GM18951 (cell line): ENCODE results near the gene TDG.

Experiments used
- POLR2A ChIP-seq: IDR thresholded peaks from 4 replicates; pipeline ENCODE4 v1.6.1; 2011; ENCODE audit warnings: mild to moderate bottlenecking; ENCODE audit not compliant: insufficient read length, insufficient read depth; ENCODE audit errors: extremely low read depth
- in situ Hi-C: fragments of 300-500 bp; cut with MboI; formaldehyde crosslinking; loops from one replicate; pipeline ENCODE4 v1.12.0; 2022; ENCODE audit warnings: low sequenced_read_pairs, mixed read lengths, inconsistent platforms; ENCODE audit not compliant: unreplicated experiment

The TDG gene

DNA sequence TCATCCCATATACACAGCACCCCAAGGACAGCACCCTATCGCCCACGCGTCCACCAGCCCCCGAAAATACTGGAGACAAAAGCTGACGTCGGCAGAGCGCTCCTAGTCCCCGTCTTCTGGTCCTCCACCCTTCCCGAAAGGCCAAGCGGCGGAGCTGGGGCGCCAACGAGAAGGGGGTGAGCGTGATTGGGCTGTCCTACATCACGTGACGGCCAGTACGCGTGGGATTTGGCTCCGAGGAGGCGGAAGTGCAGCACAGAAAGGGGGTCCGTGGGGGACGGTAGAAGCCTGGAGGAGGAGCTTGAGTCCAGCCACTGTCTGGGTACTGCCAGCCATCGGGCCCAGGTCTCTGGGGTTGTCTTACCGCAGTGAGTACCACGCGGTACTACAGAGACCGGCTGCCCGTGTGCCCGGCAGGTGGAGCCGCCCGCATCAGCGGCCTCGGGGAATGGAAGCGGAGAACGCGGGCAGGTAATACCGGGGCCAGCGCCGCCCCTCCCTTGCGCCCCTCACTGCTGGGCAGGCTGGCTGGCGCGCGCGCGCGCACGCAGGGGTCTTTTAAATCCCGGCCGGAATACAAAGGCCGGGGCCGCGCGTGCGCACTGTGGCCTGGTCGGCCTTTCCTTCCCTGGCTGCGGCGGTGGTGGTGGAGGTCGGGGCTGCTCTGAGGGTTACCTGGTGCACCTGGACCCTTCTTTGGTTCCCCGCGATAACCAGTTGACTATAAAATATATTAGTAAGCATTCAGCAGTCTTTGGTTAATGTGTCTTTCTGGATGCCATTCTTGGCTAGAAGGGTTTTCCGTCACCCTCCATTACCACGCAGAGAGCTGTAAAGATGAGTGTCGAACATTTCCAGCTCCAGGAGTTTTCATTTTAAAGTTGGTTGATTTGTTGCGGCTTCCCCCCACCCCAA, at the start of gene TDG:
Gene TDG (plus strand): TSS at position 283 of the 915 bp plus-strand sequence. CDS start 166 bp downstream, at position 449.
- TF ChIP-seq POLR2A, result peak; percentile 95
- in situ Hi-C loops, result no loop called here

DNA sequence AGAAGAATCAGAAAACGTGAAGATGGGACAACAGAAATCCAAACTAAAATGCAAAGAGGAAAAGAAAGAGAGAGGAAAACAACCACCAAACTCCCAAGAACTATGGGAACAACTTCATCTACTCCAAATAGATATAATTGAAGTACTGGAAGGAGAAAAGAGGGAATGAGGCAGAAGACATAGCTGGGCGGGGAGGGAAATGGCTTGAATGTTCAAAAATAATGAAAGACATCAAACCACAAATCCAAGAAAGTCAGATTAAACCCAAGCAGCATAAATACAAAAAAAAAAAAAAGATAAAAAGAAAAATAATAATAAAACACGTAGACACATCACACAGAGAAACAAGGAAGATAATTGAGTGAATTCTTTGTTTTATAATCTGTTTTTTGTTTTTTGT, 47.8 kb upstream of the TDG start:
- in situ Hi-C loops, result no loop called here
- TF ChIP-seq POLR2A, result no peak

DNA sequence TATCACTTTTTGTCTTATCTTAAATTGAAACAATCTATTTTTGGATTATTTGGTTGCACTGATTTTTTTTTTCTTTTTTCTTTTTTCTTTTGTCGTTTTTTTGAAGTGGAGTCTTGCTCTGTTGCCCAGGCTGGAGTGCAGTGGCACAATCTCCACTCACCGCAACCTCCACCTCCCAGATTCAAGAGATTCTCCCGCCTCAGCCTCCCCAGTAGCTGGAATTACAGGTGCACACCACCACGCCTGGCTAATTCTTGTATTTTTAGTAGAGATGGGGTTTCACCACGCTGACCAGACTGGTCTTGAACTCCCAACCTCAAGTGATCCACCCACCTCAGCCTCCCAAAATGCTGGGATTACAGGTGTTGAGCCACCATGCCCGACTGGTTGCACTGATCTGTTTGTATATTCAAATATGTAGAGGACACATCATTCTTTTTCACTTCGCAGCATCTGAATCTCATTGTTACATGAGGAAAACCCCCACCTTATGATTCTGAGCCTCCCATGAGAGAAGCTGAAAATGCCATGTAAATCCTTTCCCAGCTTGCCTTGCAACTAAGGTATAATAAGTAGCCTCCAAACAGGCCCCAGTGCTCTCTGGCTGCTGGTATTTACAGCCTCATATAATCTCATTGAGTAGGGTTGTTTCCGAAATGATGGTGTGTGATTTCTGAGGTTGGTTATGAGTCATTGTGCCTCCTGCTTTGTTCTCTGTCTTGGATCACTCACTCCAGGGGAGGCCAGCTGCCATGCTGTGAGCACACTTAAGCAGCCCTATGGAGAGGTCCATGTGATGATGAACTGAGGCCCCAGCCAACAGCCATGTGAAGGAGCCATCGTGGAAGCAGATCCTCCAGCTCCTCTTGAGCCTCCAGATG, 40.7 kb upstream of the TDG start:
- TF ChIP-seq POLR2A, result peak; percentile 63
- in situ Hi-C loops, result no loop called here

DNA sequence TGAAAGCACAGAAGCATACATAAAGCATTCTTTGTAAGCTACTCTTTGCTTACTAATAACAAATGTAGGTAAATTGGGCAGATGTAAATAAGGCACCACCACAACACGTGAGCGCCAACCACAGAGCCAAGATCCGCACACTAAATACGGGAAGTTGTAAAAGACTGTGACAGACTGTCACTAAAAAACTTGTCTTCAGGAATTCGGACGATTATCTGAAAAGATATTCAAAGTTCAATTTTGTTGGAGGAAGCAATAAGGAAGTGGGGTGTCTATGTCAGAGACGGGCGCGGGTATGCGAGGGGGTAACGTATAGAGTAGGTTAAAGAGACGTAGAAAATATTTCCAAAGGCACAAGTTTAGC, 37.0 kb upstream of the TDG start:
- no peak for TF ChIP-seq POLR2A
- in situ Hi-C loops, result no loop called here

DNA sequence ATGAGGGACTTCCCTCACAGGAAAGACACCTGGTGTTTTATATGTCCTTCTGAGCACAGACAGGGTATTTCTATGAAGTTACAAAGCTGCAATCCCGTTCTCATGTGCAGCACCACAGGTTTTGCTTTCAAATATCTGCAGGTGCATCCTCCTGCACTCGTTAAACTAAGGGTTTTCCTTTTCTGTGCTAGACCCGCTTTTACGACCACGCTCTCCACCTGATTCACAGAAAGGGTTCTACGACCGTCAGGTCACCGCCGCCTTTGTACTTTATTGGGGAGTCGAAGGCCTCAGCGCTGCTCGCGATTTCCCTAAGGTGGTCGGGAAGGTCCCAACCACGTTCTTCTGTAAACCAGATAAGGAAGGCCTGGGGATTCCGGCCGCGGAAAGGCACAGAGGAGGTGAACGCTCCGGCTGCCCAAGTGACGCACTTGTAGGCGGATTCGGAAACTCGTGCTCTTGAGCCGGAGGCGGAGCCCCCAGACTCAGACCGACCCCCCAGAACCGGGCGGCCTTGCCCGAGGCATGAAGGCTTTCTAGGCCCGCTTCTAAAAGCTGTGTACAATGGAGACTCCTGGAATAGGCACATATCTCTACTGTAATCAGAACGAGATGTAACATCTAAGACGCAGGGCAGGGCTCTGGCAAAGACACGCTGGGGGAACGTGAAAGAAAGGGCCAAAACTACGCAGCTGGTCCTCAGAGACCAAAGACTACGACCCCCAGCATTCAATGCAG, 36.5 kb upstream of the TDG start:
- peak; percentile 52 for TF ChIP-seq POLR2A

DNA sequence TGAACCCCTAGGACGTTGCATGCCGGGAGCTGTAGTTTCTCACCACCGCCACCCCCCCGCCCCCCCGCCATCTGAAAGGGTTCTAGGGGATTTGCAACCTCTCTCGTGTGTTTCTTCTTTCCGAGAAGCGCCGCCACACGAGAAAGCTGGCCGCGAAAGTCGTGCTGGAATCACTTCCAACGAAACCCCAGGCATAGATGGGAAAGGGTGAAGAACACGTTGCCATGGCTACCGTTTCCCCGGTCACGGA, 36.0 kb upstream of the TDG start:
- in situ Hi-C loops, result no loop called here
- TF ChIP-seq POLR2A, result no peak

More for the DNA sequence above, 36.5 kb upstream of the TDG start:
- in situ Hi-C loops, result no loop called here

DNA sequence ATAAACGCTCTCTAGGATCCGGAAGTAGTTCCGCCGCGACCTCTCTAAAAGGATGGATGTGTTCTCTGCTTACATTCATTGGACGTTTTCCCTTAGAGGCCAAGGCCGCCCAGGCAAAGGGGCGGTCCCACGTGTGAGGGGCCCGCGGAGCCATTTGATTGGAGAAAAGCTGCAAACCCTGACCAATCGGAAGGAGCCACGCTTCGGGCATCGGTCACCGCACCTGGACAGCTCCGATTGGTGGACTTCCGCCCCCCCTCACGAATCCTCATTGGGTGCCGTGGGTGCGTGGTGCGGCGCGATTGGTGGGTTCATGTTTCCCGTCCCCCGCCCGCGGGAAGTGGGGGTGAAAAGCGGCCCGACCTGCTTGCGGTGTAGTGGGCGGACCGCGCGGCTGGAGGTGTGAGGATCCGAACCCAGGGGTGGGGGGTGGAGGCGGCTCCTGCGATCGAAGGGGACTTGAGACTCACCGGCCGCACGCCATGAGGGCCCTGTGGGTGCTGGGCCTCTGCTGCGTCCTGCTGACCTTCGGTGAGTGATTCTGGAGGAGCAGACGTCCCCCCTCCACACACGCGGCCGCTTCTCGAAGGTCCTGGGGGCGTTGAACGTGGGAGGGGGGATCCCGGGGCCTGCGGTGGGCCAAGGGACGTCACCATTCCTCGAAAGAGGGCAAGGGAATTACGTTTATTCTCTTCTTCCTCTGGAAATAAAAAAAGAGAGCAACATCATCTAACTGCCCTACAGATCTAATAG, 35.5 kb upstream of the TDG start, which contains the start of gene HSP90B1:
Gene HSP90B1 (plus strand): TSS at position 377 of the 753 bp plus-strand sequence. CDS start 106 bp downstream, at position 483.
- in situ Hi-C loops, result no loop called here
- peak; percentile 99 for TF ChIP-seq POLR2A

DNA sequence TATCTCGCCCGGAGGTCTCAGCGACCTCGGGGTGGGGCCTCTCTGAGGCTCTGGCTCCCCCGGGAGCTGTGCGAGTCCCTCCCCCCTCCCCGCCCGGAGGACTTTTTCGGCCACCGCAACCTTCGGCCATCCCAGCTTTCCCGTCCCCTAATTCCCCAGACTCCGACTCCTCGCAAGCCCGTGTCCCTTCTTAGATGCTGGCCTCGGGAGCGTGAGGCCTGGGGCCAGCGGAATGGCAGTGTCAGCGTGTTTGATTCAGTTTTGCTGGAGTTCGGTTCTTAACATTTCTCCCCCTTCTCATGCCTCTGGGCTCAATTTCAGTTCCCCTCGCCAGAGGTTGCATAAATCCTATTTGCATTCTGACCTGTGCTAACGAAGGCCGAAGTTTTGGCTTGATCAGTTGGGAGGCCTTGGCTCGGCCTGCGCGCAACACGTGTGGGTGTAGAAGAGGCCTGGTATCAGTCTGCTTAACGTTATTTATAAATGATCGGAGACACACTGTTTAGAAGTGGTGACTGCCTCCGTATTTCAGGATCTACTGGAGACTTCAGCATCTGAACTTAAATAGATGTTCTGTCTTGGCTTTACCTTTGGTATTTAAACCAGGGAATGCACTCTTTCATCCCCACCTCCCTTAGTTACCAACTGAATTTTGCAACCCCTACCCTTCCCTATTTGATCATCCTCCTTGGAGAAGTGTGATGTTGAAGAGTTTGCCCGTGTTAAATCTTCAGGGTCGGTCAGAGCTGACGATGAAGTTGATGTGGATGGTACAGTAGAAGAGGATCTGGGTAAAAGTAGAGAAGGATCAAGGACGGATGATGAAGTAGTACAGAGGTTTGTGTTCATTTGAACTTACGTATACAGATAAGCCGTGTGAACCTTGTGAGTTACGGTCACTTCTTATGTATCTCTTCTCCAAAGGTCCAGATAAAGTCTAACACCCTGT, 34.6 kb upstream of the TDG start:
- in situ Hi-C loops, result no loop called here
- peak; percentile 29 for TF ChIP-seq POLR2A

DNA sequence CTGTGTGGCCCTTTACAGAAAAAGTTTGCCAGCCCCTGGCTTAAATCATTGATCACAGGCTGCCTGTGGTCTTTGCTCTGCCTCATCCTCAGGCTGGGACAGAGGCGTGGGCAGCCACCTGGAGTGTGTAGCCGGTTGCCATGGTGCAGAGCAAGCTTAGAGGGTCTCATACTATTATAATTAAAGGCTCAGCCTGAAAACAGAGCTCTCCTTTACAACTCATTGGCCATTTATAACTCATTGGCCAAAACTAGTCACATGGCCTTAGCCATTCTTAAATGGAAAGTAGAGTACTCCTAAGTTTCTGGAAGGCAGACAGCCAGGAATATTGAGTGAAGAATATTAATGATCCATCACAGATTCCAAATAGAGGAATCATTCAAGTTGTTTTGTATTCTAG, 32.4 kb upstream of the TDG start:
- TF ChIP-seq POLR2A, result peak; percentile 3
- in situ Hi-C loops, result no loop called here

DNA sequence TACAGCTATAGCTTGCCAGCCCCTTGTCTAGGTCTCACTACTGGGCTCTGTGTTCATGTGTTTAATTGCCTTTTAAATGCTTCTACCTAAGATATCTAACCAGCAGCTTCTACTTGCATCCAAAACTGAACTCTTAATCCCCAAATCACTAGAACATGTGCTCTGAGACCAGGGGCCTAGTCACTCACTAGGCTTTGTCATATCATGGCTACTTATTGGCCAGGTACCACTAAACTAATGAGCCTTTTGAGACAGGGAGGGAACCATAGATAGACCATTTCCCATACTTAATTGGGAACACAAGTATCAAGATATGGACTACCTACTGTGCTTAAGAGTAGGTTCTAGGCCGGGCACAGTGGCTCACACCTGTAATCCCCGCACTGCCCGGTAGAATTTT, 29.0 kb upstream of the TDG start:
- in situ Hi-C loops, result no loop called here
- TF ChIP-seq POLR2A, result no peak

DNA sequence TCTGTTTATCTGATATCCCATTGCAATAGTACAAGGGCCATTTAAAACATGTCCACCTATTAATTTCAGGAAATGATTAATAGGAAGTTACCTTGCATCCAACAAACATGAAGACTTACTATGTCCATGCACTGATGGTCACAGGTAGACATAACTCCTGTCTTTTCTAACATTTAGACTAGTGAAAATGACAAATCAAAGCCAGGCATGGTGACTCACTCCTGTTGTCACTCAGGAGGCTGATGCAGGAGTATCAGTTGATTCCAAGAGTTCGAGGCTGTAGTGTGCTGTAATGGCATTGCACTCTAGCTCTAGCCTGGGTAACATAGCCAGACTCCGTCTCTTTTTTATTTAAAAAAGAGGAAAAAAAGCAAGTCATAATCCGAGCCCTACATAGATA, 20.7 kb upstream of the TDG start:
- in situ Hi-C loops, result no loop called here
- TF ChIP-seq POLR2A, result no peak
